Endometrial microvascular endothelial cells (primary cell): ENCODE measurements around the gene HELZ2. TPM values are rescaled to one million over a fixed set of nuclear protein-coding genes. Genes with fewer than 3 reads are reported as not detected.
"Not testable (repeated sequence)": the region's sequence is repeated elsewhere in the genome, so short reads cannot be mapped to it uniquely, and the experiment has no call there.

Experiments used
- in situ Hi-C: cut with HindIII; loops from 2 replicates; pipeline ENCODE4 v1.10.0; 2017; ENCODE audit warnings: low sequenced_read_pairs, low pct_unique_long_range_greater_than_20kb; ENCODE audit errors: inconsistent ontology term
- total RNA-seq: library from RNA; depleted of rRNA; stranded (reverse); fragments of >200 nt; gene quantifications from one replicate; pipeline ENCODE4 v1.2.3, GENCODE V29; 2015; ENCODE audit errors: inconsistent ontology term

Gene HELZ2
- total RNA-seq, 1 donor from 2014 or later = 61.5 TPM

- in situ Hi-C loops = no loop called here
Measured at GRCh38 chr20:63582382-63583063, 8.5 kb upstream of the HELZ2 start.

- in situ Hi-C loops = no loop called here
Measured at GRCh38 chr20:63580796-63581461, 6.9 kb upstream of the HELZ2 start.

GRCh38 chr20:63579017-63579694, 5.1 kb upstream of the HELZ2 start:
- in situ Hi-C loops = no loop called here

- in situ Hi-C loops = no loop called here
Measured at GRCh38 chr20:63578224-63579016, 4.4 kb upstream of the HELZ2 start.

GRCh38 chr20:63577317-63577894, 3.4 kb upstream of the HELZ2 start:
- in situ Hi-C loops = no loop called here

GRCh38 chr20:63576311-63576710, 2.3 kb upstream of the HELZ2 start:
- in situ Hi-C loops = no loop called here

- in situ Hi-C loops = no loop called here
Measured at GRCh38 chr20:63574829-63575743, 1.0 kb upstream of the HELZ2 start.

- in situ Hi-C loops = no loop called here
Measured at GRCh38 chr20:63573647-63574131, 350 bp downstream of the HELZ2 start.

- in situ Hi-C loops = no loop called here
Measured at GRCh38 chr20:63572788-63573646, 1.0 kb downstream of the HELZ2 start.

- in situ Hi-C loops = no loop called here
Measured at GRCh38 chr20:63572071-63572787, 1.8 kb downstream of the HELZ2 start.

GRCh38 chr20:63571087-63571478, 3.0 kb downstream of the HELZ2 start:
- in situ Hi-C loops = not testable (repeated sequence)

GRCh38 chr20:63570281-63571086, 3.6 kb downstream of the HELZ2 start:
- in situ Hi-C loops = no loop called here

GRCh38 chr20:63568986-63569949, 4.8 kb downstream of the HELZ2 start:
- in situ Hi-C loops = no loop called here

GRCh38 chr20:63568170-63568981, 5.7 kb downstream of the HELZ2 start:
- in situ Hi-C loops = no loop called here
